Peyer's patch (tissue), 4 donors: ENCODE results near the gene SLC6A11. TPM values are rescaled to one million over a fixed set of nuclear protein-coding genes. Genes with fewer than 3 reads are reported as not detected.

Experiments used
- DNase-seq, 3 donors: peaks; one replicate each; pipeline ENCODE4 v3.0.0-alpha.2; 2017 to 2019
- H3K27ac ChIP-seq, 4 donors: fragments of 200-600 bp; sonication (generic); one replicate each; pipeline ENCODE4 v1.5.1; 2016 to 2019
- H3K27me3 ChIP-seq, 2 donors: fragments of 200-600 bp; sonication (generic); one replicate each; pipeline ENCODE4 v1.5.1; 2019
- H3K36me3 ChIP-seq, 3 donors: fragments of 200-600 bp; sonication (generic); one replicate each; pipeline ENCODE4 v1.5.1; 2016 to 2019
- H3K4me1 ChIP-seq, 4 donors: fragments of 200-600 bp; sonication (generic); one replicate each; pipeline ENCODE4 v1.5.1; 2016 to 2019
- H3K4me3 ChIP-seq, 4 donors: fragments of 200-600 bp; sonication (generic); 1 replicate in 3 of 4; 2 replicates in 1 of 4; pipeline ENCODE4 v1.5.1; 2016 to 2019; ENCODE audit warnings: mild to moderate bottlenecking in 1 of 4
- H3K9me3 ChIP-seq, 4 donors: fragments of 200-600 bp; sonication (generic); one replicate each; pipeline ENCODE4 v1.5.1; 2016 to 2019; ENCODE audit warnings: mild to moderate bottlenecking in 1 of 4
- CTCF ChIP-seq, 6 experiments: fragments of 450-650 bp in 4 of 6; fragments of 200-600 bp in 2 of 6; sonication (generic) in 1 of 6; IDR thresholded peaks; one replicate each; pipeline ENCODE4 v1.5.1; 2017 to 2019; ENCODE audit warnings: antibody characterized with exemption in 6 of 6, mild to moderate bottlenecking in 3 of 6, moderate library complexity in 1 of 6
- POLR2A ChIP-seq, 2 donors: fragments of 450-650 bp; IDR thresholded peaks; one replicate each; pipeline ENCODE4 v1.5.1; 2017; ENCODE audit warnings: antibody characterized with exemption in 2 of 2, mild to moderate bottlenecking in 2 of 2, moderate library complexity in 2 of 2
- total RNA-seq, 4 donors: library from RNA; depleted of rRNA; stranded (reverse); fragments of >200 nt; gene quantifications; one replicate each; pipeline ENCODE4 v1.1.0, GENCODE V29; 2016

Gene SLC6A11
- total RNA-seq, 4 donors from 2014 or later = not detected

GRCh38 chr3:10858091-10858490 lies 42.1 kb downstream of the SLC6A11 start:
- no peak overlapping the region for H3K4me3 ChIP-seq

GRCh38 chr3:10867384-10867783 lies 51.4 kb downstream of the SLC6A11 start:
- Histone ChIP-seq H3K36me3 (no peaks in the 10 kb centered on the region), H3K9me3 (no peaks in the 10 kb centered on the region), H3K27me3 (no peaks in the 10 kb centered on the region), H3K4me3 (no peak overlapping the region), H3K4me1 (no peaks in the 10 kb centered on the region), H3K27ac (no peak overlapping the region)
- no peak for TF ChIP-seq CTCF (IDR thresholded peaks at IDR 0.05)
- TF ChIP-seq POLR2A (IDR thresholded peaks at IDR 0.05) = no peak
- no peak for DNase-seq

More at GRCh38 chr3:10858091-10858490, 42.1 kb downstream of the SLC6A11 start:
- Histone ChIP-seq H3K27me3 (no peaks in the 10 kb centered on the region), H3K9me3 (no peaks in the 10 kb centered on the region), H3K36me3 (no peaks in the 10 kb centered on the region), H3K4me1 (no peaks in the 10 kb centered on the region), H3K27ac (no peak overlapping the region)
- no peak for DNase-seq
- TF ChIP-seq CTCF (IDR thresholded peaks at IDR 0.05) (no peak), POLR2A (IDR thresholded peaks at IDR 0.05) (no peak)

- H3K36me3 ChIP-seq = no peaks in the 10 kb centered on the region
- H3K4me3 ChIP-seq = no peak overlapping the region
- H3K9me3 ChIP-seq = no peaks in the 10 kb centered on the region
- no peaks in the 10 kb centered on the region for H3K27me3 ChIP-seq
- no peaks in the 10 kb centered on the region for H3K4me1 ChIP-seq
- TF ChIP-seq POLR2A (IDR thresholded peaks at IDR 0.05) = no peak
- TF ChIP-seq CTCF (IDR thresholded peaks at IDR 0.05) = no peak
- no peak overlapping the region for H3K27ac ChIP-seq
- DNase-seq = no peak
Observed at GRCh38 chr3:10869460-10869859, 53.4 kb downstream of the SLC6A11 start.

- Histone ChIP-seq H3K4me1 (no peaks in the 10 kb centered on the region), H3K27me3 (no peaks in the 10 kb centered on the region), H3K36me3 (no peaks in the 10 kb centered on the region), H3K27ac (no peak overlapping the region), H3K4me3 (no peak overlapping the region), H3K9me3 (no peaks in the 10 kb centered on the region)
- TF ChIP-seq CTCF (IDR thresholded peaks at IDR 0.05) (no peak), POLR2A (IDR thresholded peaks at IDR 0.05) (no peak)
- DNase-seq = no peak
Observed at GRCh38 chr3:10870296-10870695, 54.3 kb downstream of the SLC6A11 start.

GRCh38 chr3:10873415-10873814 lies 57.4 kb downstream of the SLC6A11 start:
- Histone ChIP-seq H3K27ac (no peak overlapping the region), H3K27me3 (no peaks in the 10 kb centered on the region), H3K36me3 (no peaks in the 10 kb centered on the region), H3K4me1 (no peaks in the 10 kb centered on the region), H3K4me3 (no peak overlapping the region), H3K9me3 (no peaks in the 10 kb centered on the region)
- no peak for DNase-seq
- TF ChIP-seq POLR2A (IDR thresholded peaks at IDR 0.05) = no peak
- no peak for TF ChIP-seq CTCF (IDR thresholded peaks at IDR 0.05)

GRCh38 chr3:10875914-10876313 lies 59.9 kb downstream of the SLC6A11 start:
- no peak for DNase-seq
- H3K27me3 ChIP-seq = no peaks in the 10 kb centered on the region
- no peak for TF ChIP-seq CTCF (IDR thresholded peaks at IDR 0.05)
- TF ChIP-seq POLR2A (IDR thresholded peaks at IDR 0.05) = no peak
- no peaks in the 10 kb centered on the region for H3K9me3 ChIP-seq
- H3K4me3 ChIP-seq = no peak overlapping the region
- no peaks in the 10 kb centered on the region for H3K36me3 ChIP-seq
- no peak overlapping the region for H3K27ac ChIP-seq
- H3K4me1 ChIP-seq = no peaks in the 10 kb centered on the region
